ENCODE data around the gene PPP3CA.

GRCh38 chr4:101186567-101187184, 160.7 kb downstream of the PPP3CA start:
- TF ChIP-seq FOXK2 (IDR thresholded peaks at IDR 0.05) (no peak), BHLHE40 (IDR thresholded peaks at IDR 0.05; ENCODE audit: borderline replicate concordance) (no peak), ELF4 (IDR thresholded peaks at IDR 0.05) (no peak), SP1 (IDR thresholded peaks at IDR 0.05) (no peak), LEF1 (IDR thresholded peaks at IDR 0.05; ENCODE audit: borderline replicate concordance) (no peak), NFRKB (IDR thresholded peaks at IDR 0.05) (no peak), FOXA1 (IDR thresholded peaks at IDR 0.05) (no peak)

Measured in HEK293T (cell line).